Keratinocyte (primary cell): ENCODE results near the gene MARK1. TPM values are rescaled to one million over a fixed set of nuclear protein-coding genes. Genes with fewer than 3 reads are reported as not detected.

Experiments used
- DNase-seq: peaks from one replicate; pipeline ENCODE4 v3.0.0-alpha.2; 2011; ENCODE audit warnings: low read depth, missing footprints, low spot score
- FAIRE-seq: peaks from 2 replicates; lab custom pipeline; 2011; peaks lifted over from hg19 to GRCh38; lab: Jason Lieb, UNC
- H2AFZ ChIP-seq: 2 replicates; pipeline ENCODE4 v1.6.0; 2012; ENCODE audit warnings: low read length, control low read depth, inconsistent platforms; ENCODE audit not compliant: control insufficient read depth
- H3K27ac ChIP-seq: 2 replicates; pipeline ENCODE4 v1.5.1; 2011; ENCODE audit warnings: low read length; ENCODE audit not compliant: control insufficient read depth, insufficient read depth
- H3K27me3 ChIP-seq: 3 replicates; pipeline ENCODE4 v1.6.0; 2011; ENCODE audit warnings: low read length; ENCODE audit not compliant: control insufficient read depth, insufficient read depth; ENCODE audit errors: extremely low read depth
- H3K36me3 ChIP-seq, 2 experiments: 2 replicates in 1 of 2; 3 replicates in 1 of 2; pipeline ENCODE4 v1.5.1; 2011; ENCODE audit warnings: low read length in 2 of 2, mild to moderate bottlenecking in 1 of 2; ENCODE audit not compliant: control insufficient read depth in 2 of 2, insufficient read depth in 2 of 2; ENCODE audit errors: extremely low read depth in 1 of 2
- H3K4me1 ChIP-seq: 3 replicates; pipeline ENCODE4 v1.5.1; 2011; ENCODE audit warnings: low read length; ENCODE audit not compliant: control insufficient read depth, insufficient read depth; ENCODE audit errors: extremely low read depth
- H3K4me2 ChIP-seq: 3 replicates; pipeline ENCODE4 v1.6.0; 2011; ENCODE audit warnings: low read depth, low read length; ENCODE audit not compliant: control insufficient read depth, insufficient read depth; ENCODE audit errors: extremely low read depth
- H3K4me3 ChIP-seq, 3 experiments: fragments of 200-600 bp in 1 of 3; sonication (generic) in 1 of 3; 2 replicates in 2 of 3; 3 replicates in 1 of 3; pipeline ENCODE4 v1.5.1; 2011 to 2016; ENCODE audit warnings: low read length in 3 of 3, mild to moderate bottlenecking in 3 of 3, control low read depth in 2 of 3, inconsistent platforms in 1 of 3, low read depth in 1 of 3, mixed read lengths in 1 of 3, mixed run types in 1 of 3, moderate library complexity in 1 of 3; ENCODE audit not compliant: control insufficient read depth in 2 of 3, insufficient read depth in 2 of 3; ENCODE audit errors: extremely low read depth in 1 of 3
- H3K79me2 ChIP-seq: 2 replicates; pipeline ENCODE4 v1.6.0; 2012; ENCODE audit warnings: low read length; ENCODE audit not compliant: control insufficient read depth, insufficient read depth
- H3K9ac ChIP-seq: 3 replicates; pipeline ENCODE4 v1.6.0; 2011; ENCODE audit warnings: low read length; ENCODE audit not compliant: control insufficient read depth, insufficient read depth; ENCODE audit errors: extremely low read depth
- H3K9me1 ChIP-seq: 3 replicates; pipeline ENCODE4 v1.6.0; 2011; ENCODE audit warnings: low read length; ENCODE audit not compliant: control insufficient read depth, insufficient read depth; ENCODE audit errors: extremely low read depth
- H3K9me3 ChIP-seq: 2 replicates; pipeline ENCODE4 v1.5.1; 2012; ENCODE audit warnings: low read depth, low read length; ENCODE audit not compliant: control insufficient read depth
- H4K20me1 ChIP-seq: 3 replicates; pipeline ENCODE4 v1.6.0; 2011; ENCODE audit warnings: low read length; ENCODE audit not compliant: control insufficient read depth, insufficient read depth; ENCODE audit errors: extremely low read depth
- EZH2 ChIP-seq: IDR thresholded peaks from one replicate; pipeline ENCODE4 v1.6.1; 2012; ENCODE audit warnings: inconsistent platforms, mild to moderate bottlenecking, low read length, moderate library complexity
- dilution Hi-C: fragments of 300-500 bp; cut with MboI; formaldehyde crosslinking; loops from one replicate; pipeline ENCODE4 v1.7.0; 2020; ENCODE audit warnings: low sequenced_read_pairs; ENCODE audit not compliant: extremely low pct_ligation_motif_present
- polyA plus RNA-seq, 5 experiments: library from polyadenylated mRNA; depleted of rRNA in 3 of 5; stranded (reverse) in 3 of 5; stranded (forward) in 1 of 5; unstranded in 1 of 5; fragments of >200 nt; gene quantifications; 1 replicate in 1 of 5; 2 replicates in 3 of 5; 3 replicates in 1 of 5; pipeline versions ENCODE4 v1.2.1 to v1.2.3, GENCODE V29; 2011 to 2012; ENCODE audit warnings: missing spikeins in 2 of 5, low read depth in 1 of 5, low replicate concordance in 1 of 5
- TF ChIP-seq, protein P1 (sequence below), 3 experiments: IDR thresholded peaks in 1 of 3; conservative IDR thresholded peaks in 1 of 3; optimal IDR thresholded peaks in 1 of 3; 2 replicates in 2 of 3; 3 replicates in 1 of 3; pipeline versions ENCODE3 to v1.5.1; 2011; ENCODE audit warnings: low read length in 3 of 3, mild to moderate bottlenecking in 3 of 3, moderate library complexity in 2 of 3, control low read depth in 1 of 3, inconsistent platforms in 1 of 3; ENCODE audit not compliant: insufficient read depth in 2 of 3; ENCODE audit errors: extremely low read depth in 1 of 3

MARK1 gene
- polyA plus RNA-seq, 1 donor (not counting 4 experiments of a cell fraction or from before 2014, with no cell fraction given) = 8.4 TPM

DNA sequence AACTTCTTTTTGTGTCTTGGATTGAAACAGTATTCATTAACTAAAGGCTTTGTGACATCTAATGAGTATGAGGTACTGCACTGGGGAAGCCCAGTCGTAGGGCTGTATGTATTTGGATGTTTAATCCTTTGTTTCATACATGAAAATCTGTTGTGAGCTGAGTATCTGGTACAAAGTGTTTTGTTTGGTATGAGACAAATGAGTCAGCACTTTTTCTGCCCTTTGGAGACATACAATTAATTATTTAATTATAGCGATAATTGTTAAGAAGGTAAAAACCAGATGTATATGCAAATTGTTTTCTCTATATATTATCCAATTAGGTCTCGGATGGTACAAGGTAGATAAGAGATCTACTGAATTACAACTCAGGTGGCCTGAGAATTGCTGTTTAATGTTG lies 36.3 kb downstream of the MARK1 start:
- Histone ChIP-seq H3K27me3 (no peaks in the 10 kb centered on the region), H3K4me3 (no peak overlapping the region), H2AFZ (no peak overlapping the region), H3K9ac (no peak overlapping the region), H3K36me3 (no peaks in the 10 kb centered on the region), H3K9me1 (no peaks in the 10 kb centered on the region), H3K4me2 (no peak overlapping the region), H3K27ac (no peak overlapping the region), H3K79me2 (peaks cover 28% of the 10 kb centered on the region), H3K4me1 (peaks cover 7% of the 10 kb centered on the region), H3K9me3 (no peaks in the 10 kb centered on the region), H4K20me1 (no peaks in the 10 kb centered on the region)
- no peak for DNase-seq
- dilution Hi-C loops = no loop called here
- FAIRE-seq = peak; percentile 34
- no peak for TF ChIP-seq EZH2
- TF ChIP-seq, protein P1, sequence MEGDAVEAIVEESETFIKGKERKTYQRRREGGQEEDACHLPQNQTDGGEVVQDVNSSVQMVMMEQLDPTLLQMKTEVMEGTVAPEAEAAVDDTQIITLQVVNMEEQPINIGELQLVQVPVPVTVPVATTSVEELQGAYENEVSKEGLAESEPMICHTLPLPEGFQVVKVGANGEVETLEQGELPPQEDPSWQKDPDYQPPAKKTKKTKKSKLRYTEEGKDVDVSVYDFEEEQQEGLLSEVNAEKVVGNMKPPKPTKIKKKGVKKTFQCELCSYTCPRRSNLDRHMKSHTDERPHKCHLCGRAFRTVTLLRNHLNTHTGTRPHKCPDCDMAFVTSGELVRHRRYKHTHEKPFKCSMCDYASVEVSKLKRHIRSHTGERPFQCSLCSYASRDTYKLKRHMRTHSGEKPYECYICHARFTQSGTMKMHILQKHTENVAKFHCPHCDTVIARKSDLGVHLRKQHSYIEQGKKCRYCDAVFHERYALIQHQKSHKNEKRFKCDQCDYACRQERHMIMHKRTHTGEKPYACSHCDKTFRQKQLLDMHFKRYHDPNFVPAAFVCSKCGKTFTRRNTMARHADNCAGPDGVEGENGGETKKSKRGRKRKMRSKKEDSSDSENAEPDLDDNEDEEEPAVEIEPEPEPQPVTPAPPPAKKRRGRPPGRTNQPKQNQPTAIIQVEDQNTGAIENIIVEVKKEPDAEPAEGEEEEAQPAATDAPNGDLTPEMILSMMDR (optimal IDR thresholded peaks at IDR 0.05 in 1 of 3, IDR thresholded peaks at IDR 0.05 in 1 of 3, conservative IDR thresholded peaks at IDR 0.05 in 1 of 3; ENCODE audit: extremely low read depth in 1 of 3, insufficient read depth in 2 of 3, low read length in 3 of 3) = no peak

GRCh38 chr1:220565670-220566069 lies 37.7 kb downstream of the MARK1 start:
- FAIRE-seq (no peak), DNase-seq (no peak)
- Histone ChIP-seq H3K9me1 (no peaks in the 10 kb centered on the region), H3K27me3 (no peaks in the 10 kb centered on the region), H3K4me2 (no peak overlapping the region), H3K27ac (no peak overlapping the region), H3K79me2 (peaks cover 28% of the 10 kb centered on the region), H3K4me1 (peaks cover 7% of the 10 kb centered on the region), H3K9ac (no peak overlapping the region), H3K9me3 (no peaks in the 10 kb centered on the region), H3K4me3 (no peak overlapping the region), H4K20me1 (no peaks in the 10 kb centered on the region), H2AFZ (no peak overlapping the region), H3K36me3 (no peaks in the 10 kb centered on the region)
- TF ChIP-seq, protein P1 (optimal IDR thresholded peaks at IDR 0.05 in 1 of 3, IDR thresholded peaks at IDR 0.05 in 1 of 3, conservative IDR thresholded peaks at IDR 0.05 in 1 of 3; ENCODE audit: extremely low read depth in 1 of 3, insufficient read depth in 2 of 3, low read length in 3 of 3) = no peak
- no peak for TF ChIP-seq EZH2
- dilution Hi-C loops = no loop called here
